ENCODE results near the gene ERGIC3.

ERGIC3 gene

GRCh38 chr20:35541783-35542662, at the start of gene ERGIC3:
ERGIC3 (plus strand) TSS chr20:35542078; CDS start chr20:35542098, 20 bp downstream.
- peak; percentile 90 to 96 (median 94) for DNase-seq (ENCODE audit: low read depth in 3 of 3, low spot score in 1 of 3)

GRCh38 chr20:35492352-35492751, 49.5 kb upstream of the ERGIC3 start:
- no peak for DNase-seq (ENCODE audit: low read depth in 3 of 3, low spot score in 1 of 3)

- no peak for DNase-seq (ENCODE audit: low read depth in 3 of 3, low spot score in 1 of 3)
These were observed 45.4 kb upstream of the ERGIC3 start for GRCh38 chr20:35496481-35496880.

GRCh38 chr20:35497320-35497719, 44.6 kb upstream of the ERGIC3 start:
- no peak for DNase-seq (ENCODE audit: low read depth in 3 of 3, low spot score in 1 of 3)

- DNase-seq (ENCODE audit: low read depth in 3 of 3, low spot score in 1 of 3) = no peak
These were observed 44.1 kb upstream of the ERGIC3 start for GRCh38 chr20:35497780-35498189.

GRCh38 chr20:35499271-35499670, 42.6 kb upstream of the ERGIC3 start:
- DNase-seq (ENCODE audit: low read depth in 3 of 3, low spot score in 1 of 3) = no peak

- no peak for DNase-seq (ENCODE audit: low read depth in 3 of 3, low spot score in 1 of 3)
These were observed 39.5 kb upstream of the ERGIC3 start for GRCh38 chr20:35502352-35502751.

- DNase-seq (ENCODE audit: low read depth in 3 of 3, low spot score in 1 of 3) = no peak
These were observed 38.6 kb upstream of the ERGIC3 start for GRCh38 chr20:35503281-35503680.

GRCh38 chr20:35503841-35504561, 37.9 kb upstream of the ERGIC3 start:
- DNase-seq (ENCODE audit: low read depth in 3 of 3, low spot score in 1 of 3) = no peak

GRCh38 chr20:35504751-35505150, 37.1 kb upstream of the ERGIC3 start:
- no peak for DNase-seq (ENCODE audit: low read depth in 3 of 3, low spot score in 1 of 3)

- DNase-seq (ENCODE audit: low read depth in 3 of 3, low spot score in 1 of 3) = no peak
These were observed 35.7 kb upstream of the ERGIC3 start for GRCh38 chr20:35506179-35506578.

- DNase-seq (ENCODE audit: low read depth in 3 of 3, low spot score in 1 of 3) = no peak
These were observed 34.8 kb upstream of the ERGIC3 start for GRCh38 chr20:35506872-35507638.

- DNase-seq (ENCODE audit: low read depth in 3 of 3, low spot score in 1 of 3) = no peak
These were observed 33.2 kb upstream of the ERGIC3 start for GRCh38 chr20:35508493-35509218.

- no peak for DNase-seq (ENCODE audit: low read depth in 3 of 3, low spot score in 1 of 3)
These were observed 30.7 kb upstream of the ERGIC3 start for GRCh38 chr20:35510951-35511735.

- no peak for DNase-seq (ENCODE audit: low read depth in 3 of 3, low spot score in 1 of 3)
These were observed 30.0 kb upstream of the ERGIC3 start for GRCh38 chr20:35511814-35512420.

- DNase-seq (ENCODE audit: low read depth in 3 of 3, low spot score in 1 of 3) = no peak
These were observed 27.4 kb upstream of the ERGIC3 start for GRCh38 chr20:35514371-35514932.

- no peak for DNase-seq (ENCODE audit: low read depth in 3 of 3, low spot score in 1 of 3)
These were observed 26.5 kb upstream of the ERGIC3 start for GRCh38 chr20:35515341-35515740.

- DNase-seq (ENCODE audit: low read depth in 3 of 3, low spot score in 1 of 3) = no peak
These were observed 25.8 kb upstream of the ERGIC3 start for GRCh38 chr20:35515949-35516645.

GRCh38 chr20:35517125-35517524, 24.8 kb upstream of the ERGIC3 start:
- no peak for DNase-seq (ENCODE audit: low read depth in 3 of 3, low spot score in 1 of 3)
